MV-4-11 (cell line): Measurements from ENCODE around the gene PHC2.

Experiments used
- DNase-seq: peaks from one replicate; lab custom pipeline; 2025; lab: John Stamatoyannopoulos, UW

Gene PHC2

DNA sequence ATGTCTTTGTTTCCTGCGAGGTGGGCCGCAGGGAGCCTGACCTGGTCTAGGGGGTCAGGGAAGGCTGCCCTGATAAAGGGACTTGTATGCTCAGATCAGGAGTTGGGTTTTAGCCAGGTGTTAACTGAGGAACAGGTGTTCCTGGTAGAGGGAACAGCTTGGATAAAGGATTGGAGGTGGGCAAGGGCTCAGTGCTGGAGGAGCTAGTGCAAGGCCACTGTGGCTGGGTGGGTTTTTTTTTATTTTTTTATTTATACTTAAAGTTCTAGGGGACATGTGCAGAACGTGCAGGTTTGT, 141.1 kb downstream of the PHC2 start:
- DNase-seq: no peak

DNA sequence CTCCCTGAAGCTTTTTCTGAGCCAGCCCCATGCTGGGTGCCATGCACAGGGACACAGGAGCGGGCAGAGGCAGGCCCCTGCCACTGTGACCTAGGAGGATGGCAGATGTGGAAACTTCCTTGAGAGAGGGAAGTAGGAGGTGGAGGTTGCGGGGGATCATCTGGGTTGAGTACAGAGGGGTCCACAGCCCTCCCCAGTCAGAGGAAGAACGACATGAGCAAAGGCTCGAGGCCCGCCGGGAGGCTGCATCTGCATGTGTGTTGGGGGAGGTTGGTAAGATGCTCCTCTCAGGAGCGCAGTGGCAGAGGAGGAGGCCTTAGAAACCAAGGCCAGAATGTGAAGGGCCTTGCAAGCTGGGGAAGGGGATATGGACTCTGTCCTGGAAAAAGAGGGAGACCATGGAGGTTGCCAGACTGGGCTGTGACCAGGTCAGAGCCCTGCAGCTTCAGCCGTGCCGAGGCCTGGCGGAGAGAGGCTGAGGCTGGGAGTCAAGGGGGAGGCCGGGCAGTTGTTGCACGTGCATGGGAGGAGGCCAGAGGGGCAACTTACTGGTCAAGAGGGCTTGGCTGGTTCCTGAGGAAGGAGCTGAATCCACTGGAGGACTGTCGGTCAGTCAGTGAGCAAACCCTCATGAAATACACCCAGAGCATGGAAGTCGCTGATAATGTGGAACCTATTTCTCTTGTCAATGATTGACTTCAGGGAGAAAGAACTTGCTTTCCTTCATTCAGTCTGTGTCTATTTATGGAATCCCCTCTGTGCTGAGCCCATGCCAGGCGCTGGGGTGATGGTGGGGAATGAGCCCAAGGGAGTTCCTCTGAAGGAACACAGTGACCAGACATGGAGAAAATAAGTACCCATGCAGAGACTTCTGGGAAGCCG, 141.7 kb downstream of the PHC2 start:
- no peak for DNase-seq

DNA sequence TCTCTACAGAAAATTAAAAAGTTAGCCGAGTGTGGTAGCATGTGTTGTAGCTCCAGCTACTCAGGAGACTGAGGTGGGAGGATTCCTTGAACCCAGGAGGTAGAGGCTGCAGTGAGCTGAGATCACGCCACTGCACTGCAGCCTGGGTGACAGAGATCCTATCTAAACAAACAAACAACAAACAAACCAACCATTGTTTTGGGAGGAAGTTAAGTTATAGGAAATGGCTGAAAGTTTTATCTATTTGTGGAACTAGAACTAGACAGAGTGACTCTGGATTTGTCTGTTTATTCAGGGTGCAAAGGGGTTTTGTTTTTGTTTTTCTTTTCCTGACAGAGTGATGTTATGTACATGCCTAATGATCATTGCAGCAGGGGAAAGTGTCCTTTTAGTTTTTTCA, 143.6 kb downstream of the PHC2 start:
- DNase-seq: no peak

DNA sequence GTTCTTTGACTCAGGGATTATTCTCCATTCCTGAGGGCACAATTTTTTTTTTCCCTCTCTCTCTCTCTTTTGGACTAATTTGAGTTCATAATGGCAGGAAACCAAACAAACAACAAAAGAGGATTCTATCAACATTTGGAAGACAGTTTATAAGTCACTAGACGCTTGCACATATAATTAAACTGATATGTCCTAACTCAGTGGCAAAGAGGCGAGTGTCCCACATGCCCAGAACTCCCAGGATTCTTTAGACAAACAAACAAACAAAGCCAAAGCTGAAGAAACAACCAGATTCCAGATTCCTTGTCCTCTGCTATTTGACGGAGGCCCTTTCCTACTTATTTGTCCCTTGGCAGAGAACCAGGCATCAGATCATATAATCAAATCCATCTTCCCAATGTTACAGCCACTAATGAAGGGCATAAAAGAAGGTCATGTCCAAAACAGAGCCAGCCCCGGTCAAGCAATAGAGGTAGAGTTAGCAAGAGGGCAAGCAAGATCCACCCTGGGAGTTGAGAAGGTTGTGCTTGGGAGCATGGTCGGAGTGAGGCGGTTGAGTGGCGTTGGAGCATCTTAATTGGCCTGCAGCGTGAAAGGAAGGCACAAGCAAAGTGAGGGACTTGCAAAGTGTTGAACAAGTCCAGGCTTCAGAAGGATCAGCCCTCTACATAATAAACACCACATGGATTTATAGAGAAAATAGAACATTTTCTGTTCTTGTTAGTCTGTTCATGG, 144.3 kb downstream of the PHC2 start:
- no peak for DNase-seq

DNA sequence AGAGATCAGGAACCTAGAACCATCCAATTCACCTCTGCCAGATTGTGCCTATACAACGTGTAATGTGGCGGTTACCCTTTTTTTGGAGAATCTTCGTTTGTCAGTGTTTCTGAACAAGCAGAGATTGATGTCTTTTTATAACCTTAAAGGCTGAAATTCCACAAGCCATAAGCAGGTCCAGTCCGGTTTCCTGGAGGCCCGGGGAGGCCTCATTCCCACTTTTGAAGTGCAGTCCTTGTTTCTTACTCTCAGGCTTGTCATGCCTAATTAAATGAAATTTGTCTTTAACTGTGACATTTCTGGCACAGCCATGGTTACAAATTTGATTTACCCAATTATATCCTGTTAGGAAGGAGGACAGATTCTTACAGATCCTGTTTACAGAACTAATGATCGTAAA, 146.8 kb downstream of the PHC2 start:
- DNase-seq: no peak

DNA sequence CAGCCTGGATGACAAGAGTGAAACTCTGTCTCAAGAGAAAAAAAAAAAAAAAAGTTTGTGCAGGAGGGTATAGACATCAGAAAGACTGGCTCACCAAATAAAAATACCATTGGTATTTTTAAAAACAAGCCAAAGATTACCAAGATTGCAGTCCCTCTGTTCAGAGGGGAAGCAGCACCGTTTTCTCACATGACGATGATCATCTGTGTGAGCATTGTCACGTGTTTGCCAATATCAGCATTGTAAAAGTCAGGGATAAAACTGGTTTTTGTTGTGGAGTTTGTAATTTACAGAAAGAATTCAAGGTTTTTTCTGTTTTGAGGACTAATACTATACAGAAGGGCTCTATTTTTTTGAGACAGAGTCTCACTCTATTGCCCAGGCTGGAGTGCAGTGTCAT, 148.1 kb downstream of the PHC2 start:
- DNase-seq: no peak

DNA sequence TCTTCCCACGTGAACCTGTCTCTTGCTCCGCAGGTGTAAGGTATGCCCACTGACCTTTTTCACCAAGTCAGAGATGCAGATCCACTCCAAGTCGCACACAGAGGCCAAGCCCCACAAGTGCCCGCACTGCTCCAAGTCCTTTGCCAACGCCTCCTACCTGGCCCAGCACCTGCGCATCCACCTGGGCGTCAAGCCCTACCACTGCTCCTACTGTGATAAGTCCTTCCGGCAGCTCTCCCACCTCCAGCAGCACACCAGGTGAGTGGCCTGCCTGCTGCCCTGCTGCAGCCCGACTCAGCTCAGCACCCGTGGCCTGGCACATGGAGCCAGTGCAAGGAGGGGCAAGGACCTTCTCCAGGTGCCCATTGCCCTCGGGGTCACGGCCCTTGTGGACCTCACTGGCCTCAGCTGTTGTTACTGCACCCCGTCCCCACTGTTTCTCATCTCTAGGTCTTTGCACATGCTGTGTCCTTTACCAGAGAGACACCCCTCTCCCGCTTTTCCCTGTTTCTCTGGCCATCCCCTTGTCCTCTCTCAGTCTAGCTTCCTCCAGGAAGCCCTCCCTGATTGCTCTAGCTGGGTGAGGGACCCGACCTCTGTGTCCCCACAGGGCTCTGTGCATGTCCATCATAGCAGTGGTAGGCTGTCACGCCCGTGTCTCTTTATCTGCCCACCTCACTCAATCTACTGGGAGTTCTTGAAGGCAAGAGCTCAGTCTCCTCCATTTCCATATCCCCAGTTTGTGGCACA, 149.2 kb downstream of the PHC2 start:
- DNase-seq: no peak

DNA sequence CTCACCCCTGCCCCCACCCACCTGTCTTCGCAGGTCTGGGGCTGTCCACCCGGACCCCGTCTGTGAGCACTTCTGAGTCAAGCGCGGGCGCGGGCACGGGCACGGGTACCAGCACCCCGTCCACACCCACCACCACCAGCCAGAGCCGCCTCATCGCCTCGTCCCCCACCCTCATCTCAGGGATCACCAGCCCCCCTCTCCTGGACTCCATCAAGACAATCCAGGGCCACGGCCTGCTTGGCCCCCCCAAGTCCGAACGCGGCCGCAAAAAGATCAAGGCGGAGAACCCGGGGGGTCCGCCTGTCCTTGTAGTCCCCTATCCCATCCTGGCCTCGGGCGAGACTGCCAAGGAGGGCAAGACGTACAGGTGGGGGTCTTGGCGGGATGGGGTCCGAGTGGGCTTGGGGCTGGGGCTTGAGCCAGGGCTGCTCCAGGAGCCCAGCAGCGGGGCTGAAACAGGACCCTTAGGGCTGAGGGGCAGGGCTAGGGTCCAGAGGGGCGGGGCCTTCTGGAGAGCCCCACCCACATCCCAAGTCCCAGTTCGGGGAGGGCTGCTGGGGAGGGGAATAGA, 150.7 kb downstream of the PHC2 start:
- no peak for DNase-seq

DNA sequence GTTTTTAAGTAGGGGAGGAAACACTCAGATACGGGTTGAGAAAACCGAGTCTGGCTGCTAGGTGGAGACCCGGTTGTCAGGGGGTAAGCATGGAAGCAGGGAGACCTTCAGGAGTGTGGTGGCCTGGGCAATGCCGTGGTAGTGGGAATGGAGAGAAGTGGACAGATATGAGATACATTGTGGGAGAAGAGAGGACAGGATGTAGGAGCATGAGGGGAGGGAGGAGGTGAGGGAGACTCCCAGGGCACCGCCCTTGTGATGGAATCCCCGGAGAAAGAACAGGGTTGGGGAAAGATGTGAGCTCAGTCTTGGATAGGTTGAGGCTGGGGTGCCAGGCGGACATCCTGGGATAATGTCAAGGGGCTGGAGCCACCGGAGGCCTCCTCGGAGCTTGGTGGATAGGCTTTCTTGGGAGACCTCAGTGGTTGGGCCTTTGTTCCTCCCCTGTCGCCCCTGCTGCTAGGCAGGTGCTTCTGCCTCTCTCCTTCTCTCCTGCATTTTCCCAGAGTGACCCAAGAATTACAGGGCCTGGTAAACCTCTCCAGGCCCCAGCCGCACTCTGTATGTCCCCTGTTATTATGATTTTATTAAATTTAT, 153.3 kb downstream of the PHC2 start:
- DNase-seq: no peak

DNA sequence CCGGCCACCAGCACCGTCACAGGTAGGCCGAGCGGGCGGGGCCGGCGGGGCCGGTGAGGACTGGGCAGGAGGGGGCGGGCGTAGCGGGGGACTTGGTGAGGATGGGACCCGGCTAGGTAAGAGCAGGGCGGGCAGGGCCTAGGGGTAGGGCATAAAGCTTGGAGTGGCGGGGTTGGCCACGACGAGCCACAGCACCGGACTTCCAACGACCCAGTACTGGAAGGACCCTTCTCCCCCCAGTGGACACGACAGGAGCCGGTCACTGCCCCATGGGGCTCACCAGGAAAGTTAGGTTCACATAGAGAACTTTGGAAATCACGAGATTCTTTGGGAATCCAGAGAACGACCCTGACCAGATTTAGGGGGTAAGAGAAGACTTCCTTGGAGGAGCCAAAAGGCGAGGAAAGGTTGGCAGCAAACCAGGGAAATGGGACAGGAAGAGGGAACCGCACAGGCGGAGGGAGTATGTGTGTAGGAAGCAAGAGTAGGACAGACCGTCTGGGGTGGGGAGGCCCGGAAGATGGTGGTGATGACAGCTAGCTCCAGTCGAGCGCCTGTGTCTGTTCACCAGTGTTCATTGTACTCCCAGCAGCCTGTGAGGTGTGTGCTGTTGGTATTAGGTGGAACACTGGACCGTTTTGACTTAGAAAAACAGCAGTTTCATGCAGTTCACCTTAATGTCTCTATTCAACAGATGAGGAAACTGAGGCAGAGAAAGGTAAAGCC, 154.2 kb downstream of the PHC2 start:
- DNase-seq: no peak

DNA sequence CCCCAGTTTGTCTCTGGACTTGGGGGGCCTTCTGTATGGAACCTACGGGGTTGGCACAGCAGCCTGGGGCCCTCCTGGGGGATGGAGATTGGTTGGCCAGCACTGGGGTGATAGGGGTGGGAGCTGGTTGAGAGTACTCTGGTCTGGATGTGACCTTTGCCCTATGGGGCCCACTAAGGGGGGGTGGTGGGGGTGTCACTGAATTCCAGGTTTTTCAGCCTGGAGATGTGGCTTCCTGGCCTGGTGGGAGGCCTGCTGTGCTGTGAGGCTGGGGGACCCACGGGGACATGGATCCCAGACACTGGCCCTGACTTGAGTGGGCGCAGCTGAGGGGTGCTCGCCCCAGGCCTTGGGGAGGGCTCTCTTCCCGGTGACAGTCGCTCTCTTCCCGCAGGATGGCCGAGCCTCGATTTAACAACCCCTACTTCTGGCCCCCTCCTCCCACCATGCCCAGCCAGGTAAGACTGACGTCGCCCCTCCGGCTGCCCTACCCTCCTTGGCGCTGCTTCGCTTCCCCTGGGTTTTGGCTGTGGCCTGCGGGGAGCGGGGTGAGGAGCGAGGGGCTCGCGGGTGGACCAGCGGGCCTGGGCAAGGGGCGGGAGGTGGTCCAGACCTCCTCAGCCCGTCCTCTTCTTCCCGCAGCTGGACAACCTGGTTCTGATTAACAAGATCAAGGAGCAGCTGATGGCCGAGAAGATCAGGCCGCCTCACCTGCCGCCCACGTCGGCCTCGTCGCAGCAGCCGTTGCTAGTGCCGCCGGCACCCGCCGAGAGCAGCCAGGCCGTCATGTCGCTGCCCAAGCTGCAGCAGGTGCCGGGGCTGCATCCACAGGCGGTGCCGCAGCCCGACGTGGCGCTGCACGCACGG, 155.0 kb downstream of the PHC2 start:
- no peak for DNase-seq

DNA sequence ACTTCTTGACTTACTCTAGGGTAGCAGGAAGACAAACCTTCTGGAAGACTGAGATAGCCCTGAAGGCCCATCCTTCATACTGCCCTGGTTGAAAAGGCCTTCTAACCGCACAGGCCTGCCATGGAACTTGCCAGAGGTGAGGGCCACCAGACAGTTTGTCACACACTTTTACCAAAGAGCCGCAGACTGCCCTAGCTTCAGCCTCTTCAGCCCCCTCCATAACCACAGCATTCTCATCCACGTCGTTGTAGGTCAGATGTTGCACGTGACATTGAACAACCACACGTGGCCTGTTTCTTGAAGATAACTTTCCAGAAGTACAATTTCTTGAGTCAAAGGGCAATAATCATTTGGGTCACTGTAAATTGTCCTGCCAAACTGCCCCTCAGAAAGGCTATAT, 155.7 kb downstream of the PHC2 start:
- DNase-seq: no peak

DNA sequence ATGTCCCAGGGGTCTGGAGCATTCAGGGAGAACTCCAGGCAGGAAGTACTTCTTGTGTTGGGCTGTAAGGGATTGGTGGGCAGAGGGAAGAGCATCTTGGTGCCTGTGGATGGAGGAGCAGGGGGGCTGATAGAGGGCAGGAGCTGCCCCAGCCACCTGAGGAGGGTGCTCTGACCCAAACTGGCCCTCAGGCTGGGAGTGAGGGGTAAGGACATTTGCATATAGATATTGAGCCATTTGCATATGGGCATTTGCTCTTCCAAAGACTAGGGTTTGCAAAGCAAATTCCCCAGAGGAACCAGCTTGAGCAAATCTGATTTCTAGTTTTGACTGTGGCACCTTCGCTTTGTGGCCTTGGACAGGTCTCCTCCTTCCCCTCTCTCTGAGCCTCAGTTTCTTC, 156.4 kb downstream of the PHC2 start:
- no peak for DNase-seq

DNA sequence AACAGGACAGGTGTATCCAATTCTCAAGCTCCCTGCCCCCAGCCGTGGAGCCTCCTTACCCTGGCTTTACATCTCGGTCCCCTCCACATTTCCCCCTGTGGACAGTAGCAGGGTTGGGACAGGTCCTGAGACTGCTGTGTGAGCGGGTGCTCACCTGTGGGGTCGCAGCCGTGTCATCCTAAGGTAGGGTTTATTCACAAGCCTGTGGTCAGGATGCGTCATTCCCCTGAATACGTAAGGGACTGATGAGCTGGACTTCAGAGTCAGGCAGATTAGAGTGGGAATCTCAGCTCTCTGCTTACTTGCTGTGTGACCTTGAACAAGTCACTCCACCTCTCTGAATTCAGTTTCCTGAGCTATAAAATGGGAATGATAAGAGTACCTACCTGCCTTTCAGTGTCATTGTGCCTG, 156.9 kb downstream of the PHC2 start:
- no peak for DNase-seq
